ENCODE results near the gene JMJD8. TPM values are rescaled to one million over a fixed set of nuclear protein-coding genes. Genes with fewer than 3 reads are reported as not detected.

JMJD8 gene
- total RNA-seq, 1 donor from 2014 or later = 26.1 TPM

- Mint-ChIP-seq H3K36me3 (ENCODE audit: unreplicated experiment) (no peaks in the 10 kb centered on the region), H3K27me3 (ENCODE audit: unreplicated experiment) (no peaks in the 10 kb centered on the region), H3K9me3 (ENCODE audit: unreplicated experiment) (peaks cover 5% of the 10 kb centered on the region), H3K4me3 (ENCODE audit: unreplicated experiment) (peak overlapping the region; percentile 20), H3K4me1 (ENCODE audit: low read depth, unreplicated experiment) (peaks cover 2% of the 10 kb centered on the region), H3K27ac (ENCODE audit: unreplicated experiment) (no peak overlapping the region)
- no peak for DNase-seq
- no peak for TF ChIP-seq CTCF (IDR thresholded peaks at IDR 0.05; ENCODE audit: partially characterized antibody, unreplicated experiment)
Observed at GRCh38 chr16:642189-643049, 41.7 kb downstream of the JMJD8 start.

- peaks cover 2% of the 10 kb centered on the region for H3K4me1 Mint-ChIP-seq (ENCODE audit: low read depth, unreplicated experiment)
- H3K9me3 Mint-ChIP-seq (ENCODE audit: unreplicated experiment) = peaks cover 8% of the 10 kb centered on the region
- H3K27me3 Mint-ChIP-seq (ENCODE audit: unreplicated experiment) = peaks cover 3% of the 10 kb centered on the region
- DNase-seq = peak; percentile 90
- no peak within 1 kb of the TSS for H3K27ac Mint-ChIP-seq (ENCODE audit: unreplicated experiment)
- H3K4me3 Mint-ChIP-seq (ENCODE audit: unreplicated experiment) = peak within 1 kb of the TSS; percentile 79
- H3K36me3 Mint-ChIP-seq (ENCODE audit: unreplicated experiment) = no peaks in the 10 kb centered on the region
- TF ChIP-seq CTCF (IDR thresholded peaks at IDR 0.05; ENCODE audit: partially characterized antibody, unreplicated experiment) = no peak
Observed at GRCh38 chr16:641326-642188, 42.6 kb downstream of the JMJD8 start, which contains the start of gene MCRIP2. TSS of gene MCRIP2 (plus strand) at chr16:641828. CDS start at chr16:641992, 164 bp downstream.

GRCh38 chr16:640614-641013 is 43.5 kb downstream of the JMJD8 start:
- no peaks in the 10 kb centered on the region for H3K36me3 Mint-ChIP-seq (ENCODE audit: unreplicated experiment)
- H3K9me3 Mint-ChIP-seq (ENCODE audit: unreplicated experiment) = peaks cover 11% of the 10 kb centered on the region
- H3K27ac Mint-ChIP-seq (ENCODE audit: unreplicated experiment) = no peak overlapping the region
- DNase-seq = no peak
- H3K4me1 Mint-ChIP-seq (ENCODE audit: low read depth, unreplicated experiment) = peaks cover 2% of the 10 kb centered on the region
- peak overlapping the region; percentile 79 for H3K4me3 Mint-ChIP-seq (ENCODE audit: unreplicated experiment)
- peaks cover 7% of the 10 kb centered on the region for H3K27me3 Mint-ChIP-seq (ENCODE audit: unreplicated experiment)
- no peak for TF ChIP-seq CTCF (IDR thresholded peaks at IDR 0.05; ENCODE audit: partially characterized antibody, unreplicated experiment)

- Mint-ChIP-seq H3K4me3 (ENCODE audit: unreplicated experiment) (peak overlapping the region; percentile 15), H3K27me3 (ENCODE audit: unreplicated experiment) (peaks cover 9% of the 10 kb centered on the region), H3K27ac (ENCODE audit: unreplicated experiment) (no peak overlapping the region), H3K9me3 (ENCODE audit: unreplicated experiment) (peaks cover 8% of the 10 kb centered on the region), H3K4me1 (ENCODE audit: low read depth, unreplicated experiment) (peaks cover 2% of the 10 kb centered on the region), H3K36me3 (ENCODE audit: unreplicated experiment) (no peaks in the 10 kb centered on the region)
- no peak for DNase-seq
- no peak for TF ChIP-seq CTCF (IDR thresholded peaks at IDR 0.05; ENCODE audit: partially characterized antibody, unreplicated experiment)
Observed at GRCh38 chr16:638836-639235, 45.3 kb downstream of the JMJD8 start.

Data from glutamatergic neuron (in vitro differentiated cells).